ENCODE measurements around the gene AKR1B1. TPM values are rescaled to one million over a fixed set of nuclear protein-coding genes. Genes with fewer than 3 reads are reported as not detected.

Gene AKR1B1
- total and polyA plus RNA-seq, 2 of the 4 experiments (the other 2 are of a cell fraction), result 90.9 to 201 TPM

- H2BK15ac ChIP-seq (ENCODE audit: low read depth, low read length), result no peak overlapping the region
- H3K4ac ChIP-seq (ENCODE audit: low read depth, low read length), result no peak overlapping the region
- no peak overlapping the region for H3K18ac ChIP-seq (ENCODE audit: low read depth, low read length)
- no peaks in the 10 kb centered on the region for H3K9me1 ChIP-seq (ENCODE audit: insufficient read depth, low read length)
- CTCF ChIA-PET, result no interaction called here
- BruUV-seq (replicated peaks), result no TSS peak
- no peaks in the 10 kb centered on the region for H3K79me1 ChIP-seq (ENCODE audit: low read depth in 1 of 2, low read length in 2 of 2)
- no peak overlapping the region for H3K4me3 ChIP-seq (ENCODE audit: insufficient read depth, low read depth, low read length)
- no peak overlapping the region for H2AFZ ChIP-seq (replicated peaks; ENCODE audit: low read length, poor library complexity)
- no peak overlapping the region for H2AK5ac ChIP-seq (ENCODE audit: low read depth, low read length)
- no peak overlapping the region for H3K23ac ChIP-seq (ENCODE audit: low read depth, low read length)
- no peak overlapping the region for H3K27ac ChIP-seq (ENCODE audit: insufficient read depth, low read length)
- no peak; the same call in 1 of the 2 replicates for ATAC-seq (ENCODE audit: low read depth)
- no peak overlapping the region for H2BK20ac ChIP-seq (ENCODE audit: low read depth, low read length)
- POLR2A ChIA-PET (ENCODE audit: unreplicated experiment), result no interaction called here
- H2BK5ac ChIP-seq (ENCODE audit: low read depth, low read length, poor library complexity, severe bottlenecking), result no peak overlapping the region
- no peaks in the 10 kb centered on the region for H3K4me1 ChIP-seq (ENCODE audit: control insufficient read depth, insufficient read depth, low read length)
- H4K5ac ChIP-seq (ENCODE audit: low read depth, low read length), result no peak overlapping the region
- dilution Hi-C loops (cut with HindIII; ENCODE audit: low sequenced_read_pairs, unreplicated experiment) (no loop called here), intact Hi-C loops (cut with micrococcal nuclease) (no loop called here), in situ Hi-C loops (cut with MboI; ENCODE audit: low sequenced_read_pairs) (no loop called here)
- no peak overlapping the region for H2BK120ac ChIP-seq (ENCODE audit: low read depth, low read length)
- no peaks in the 10 kb centered on the region for H3K36me3 ChIP-seq (ENCODE audit: control insufficient read depth, insufficient read depth, low read length)
- WGBS, 2 experiments (ENCODE audit: extremely low coverage in 2 of 2, insufficient read length in 1 of 2), result 0% methylated on average over 1 of the region's 5 CpGs; no CpG with 5 or more reads in 1 of the 2 experiments
- no peak overlapping the region for H3K9ac ChIP-seq (ENCODE audit: low read depth, low read length)
- peaks cover 4% of the 10 kb centered on the region for H3K27me3 ChIP-seq (ENCODE audit: control insufficient read depth, insufficient read depth, low read length)
- no peak for DNase-seq
- no peak overlapping the region for H4K91ac ChIP-seq (ENCODE audit: insufficient read depth, low read depth, low read length)
- no peaks in the 10 kb centered on the region for H3K9me3 ChIP-seq (ENCODE audit: control insufficient read depth, insufficient read depth, low read length)
- H4K20me1 ChIP-seq (ENCODE audit: insufficient read depth, low read length), result no peaks in the 10 kb centered on the region
- no peak overlapping the region for H4K8ac ChIP-seq (ENCODE audit: low read depth in 2 of 2, low read length in 2 of 2)
- H2AK9ac ChIP-seq (replicated peaks; ENCODE audit: low read depth, low read length, poor library complexity), result no peak overlapping the region
- H3K4me2 ChIP-seq (ENCODE audit: low read depth, low read length), result no peak overlapping the region
- H3K14ac ChIP-seq (replicated peaks; ENCODE audit: low read depth, low read length), result no peak overlapping the region
- TF ChIP-seq CEBPB (IDR thresholded peaks at IDR 0.05; ENCODE audit: low read depth, low read length), result no peak
- TF ChIP-seq ELK1 (IDR thresholded peaks at IDR 0.05; ENCODE audit: borderline replicate concordance, low read depth, low read length), result no peak
- no peak for TF ChIP-seq RAD21 (IDR thresholded peaks at IDR 0.05; ENCODE audit: low read length)
- TF ChIP-seq MXI1 (IDR thresholded peaks at IDR 0.05; ENCODE audit: borderline replicate concordance, low read depth, low read length), result no peak
- TF ChIP-seq USF2 (IDR thresholded peaks at IDR 0.05; ENCODE audit: low read depth, low read length), result no peak
- no peak for TF ChIP-seq SMC3 (IDR thresholded peaks at IDR 0.05; ENCODE audit: low read depth, low read length)
- no peak for TF ChIP-seq RFX5 (IDR thresholded peaks at IDR 0.05; ENCODE audit: low read depth, low read length)
- TF ChIP-seq BHLHE40 (IDR thresholded peaks at IDR 0.05; ENCODE audit: low read depth, low read length), result no peak
- no peak for TF ChIP-seq FOS (IDR thresholded peaks at IDR 0.05; ENCODE audit: low read depth, low read length)
- TF ChIP-seq POLR2A (IDR thresholded peaks at IDR 0.05; ENCODE audit: low read depth, low read length), result no peak
- no peak for TF ChIP-seq CTCF (conservative IDR thresholded peaks at IDR 0.05; ENCODE audit: low read depth, low read length)
- TF ChIP-seq NFE2L2 (IDR thresholded peaks at IDR 0.05; ENCODE audit: low read depth, low read length), result no peak
- H3K56ac ChIP-seq (ENCODE audit: extremely low read depth, insufficient read depth, low read length), result no peak overlapping the region
These were observed 64.8 kb downstream of the AKR1B1 start for GRCh38 chr7:134394056-134394455.

Data from IMR-90 (cell line).